ENCODE data around the gene TAF1D. TPM values are rescaled to one million over a fixed set of nuclear protein-coding genes. Genes with fewer than 3 reads are reported as not detected.

The TAF1D gene
- total RNA-seq, 1 experiment from 2014 or later, result 275 TPM

DNA sequence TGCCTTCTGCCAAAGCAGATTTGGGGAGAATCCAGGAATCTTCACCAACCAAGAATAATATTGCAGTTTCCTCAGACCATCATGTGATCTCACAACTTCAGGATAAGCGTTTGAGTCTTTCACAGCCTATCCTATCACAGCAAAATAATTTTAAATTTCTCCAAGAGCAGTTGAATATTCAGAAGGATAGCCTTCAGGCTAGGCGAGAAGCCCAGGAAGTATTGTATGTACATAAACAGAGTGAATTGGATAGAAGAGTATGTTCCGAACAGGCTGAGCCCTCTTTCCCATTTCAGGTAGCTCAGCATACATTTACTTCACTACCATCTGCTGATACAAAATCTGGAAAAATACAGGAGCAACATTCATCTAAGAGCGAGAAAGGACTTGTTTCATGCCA, 43.7 kb downstream of the TAF1D start:
- no TSS peak for BruUV-seq (replicated peaks)
- POLR2A ChIA-PET (ENCODE audit: low non-redundant PET), result no interaction called here
- H3K9me3 ChIP-seq (ENCODE audit: low read depth, low read length, poor library complexity, severe bottlenecking), result no peaks in the 10 kb centered on the region
- no peak for TF ChIP-seq EZH2 (IDR thresholded peaks at IDR 0.05; ENCODE audit: borderline replicate concordance, low read depth, low read length, poor library complexity, severe bottlenecking)
- TF ChIP-seq CTCF (conservative IDR thresholded peaks at IDR 0.05; ENCODE audit: low read depth, low read length), result no peak
- no peak for DNase-seq (ENCODE audit: low spot score)
- intact Hi-C loops (cut with micrococcal nuclease; ENCODE audit: unreplicated experiment), result loop anchor here (5.0 to 10.0 kb wide), 2 partner anchors 35 to 107 kb away; no protein-coding TSS in a partner anchor
- no peaks in the 10 kb centered on the region for H3K27me3 ChIP-seq (replicated peaks; ENCODE audit: insufficient read depth, low read depth, low read length, poor library complexity)
- CTCF ChIA-PET, result no interaction called here
- no peak overlapping the region for H3K27ac ChIP-seq (ENCODE audit: low read depth, low read length, poor library complexity, severe bottlenecking)
- H3K36me3 ChIP-seq (ENCODE audit: insufficient read depth, low read length, poor library complexity, severe bottlenecking), result peaks cover 78% of the 10 kb centered on the region
- no peak overlapping the region for H3K4me3 ChIP-seq (ENCODE audit: low read depth, low read length, poor library complexity, severe bottlenecking)
- H3K4me1 ChIP-seq (ENCODE audit: insufficient read depth, low read length, poor library complexity, severe bottlenecking), result no peaks in the 10 kb centered on the region

- no peak for DNase-seq (ENCODE audit: low spot score)
- BruUV-seq (replicated peaks), result no TSS peak
- H3K27ac ChIP-seq (ENCODE audit: low read depth, low read length, poor library complexity, severe bottlenecking), result no peak overlapping the region
- no peaks in the 10 kb centered on the region for H3K27me3 ChIP-seq (replicated peaks; ENCODE audit: insufficient read depth, low read depth, low read length, poor library complexity)
- H3K36me3 ChIP-seq (ENCODE audit: insufficient read depth, low read length, poor library complexity, severe bottlenecking), result peaks cover 80% of the 10 kb centered on the region
- H3K9me3 ChIP-seq (ENCODE audit: low read depth, low read length, poor library complexity, severe bottlenecking), result no peaks in the 10 kb centered on the region
- ChIA-PET POLR2A (ENCODE audit: low non-redundant PET) (no interaction called here), CTCF (no interaction called here)
- TF ChIP-seq EZH2 (IDR thresholded peaks at IDR 0.05; ENCODE audit: borderline replicate concordance, low read depth, low read length, poor library complexity, severe bottlenecking) (no peak), CTCF (conservative IDR thresholded peaks at IDR 0.05; ENCODE audit: low read depth, low read length) (no peak)
- H3K4me1 ChIP-seq (ENCODE audit: insufficient read depth, low read length, poor library complexity, severe bottlenecking), result no peaks in the 10 kb centered on the region
- intact Hi-C loops (cut with micrococcal nuclease; ENCODE audit: unreplicated experiment), result loop anchor here (10.0 kb wide), 1 partner anchor 110 kb away; no protein-coding TSS in a partner anchor
- H3K4me3 ChIP-seq (ENCODE audit: low read depth, low read length, poor library complexity, severe bottlenecking), result no peak overlapping the region
Measured at GRCh38 chr11:93694557-93694956, 46.7 kb downstream of the TAF1D start.

- CTCF ChIA-PET, result no interaction called here
- Histone ChIP-seq H3K27me3 (replicated peaks; ENCODE audit: insufficient read depth, low read depth, low read length, poor library complexity) (no peaks in the 10 kb centered on the region), H3K36me3 (ENCODE audit: insufficient read depth, low read length, poor library complexity, severe bottlenecking) (peaks cover 80% of the 10 kb centered on the region), H3K27ac (ENCODE audit: low read depth, low read length, poor library complexity, severe bottlenecking) (no peak overlapping the region), H3K4me3 (ENCODE audit: low read depth, low read length, poor library complexity, severe bottlenecking) (no peak overlapping the region), H3K4me1 (ENCODE audit: insufficient read depth, low read length, poor library complexity, severe bottlenecking) (no peaks in the 10 kb centered on the region), H3K9me3 (ENCODE audit: low read depth, low read length, poor library complexity, severe bottlenecking) (no peaks in the 10 kb centered on the region)
- no peak for DNase-seq (ENCODE audit: low spot score)
- POLR2A ChIA-PET (ENCODE audit: low non-redundant PET), result no interaction called here
- TF ChIP-seq CTCF (conservative IDR thresholded peaks at IDR 0.05; ENCODE audit: low read depth, low read length) (peak; percentile 44), EZH2 (IDR thresholded peaks at IDR 0.05; ENCODE audit: borderline replicate concordance, low read depth, low read length, poor library complexity, severe bottlenecking) (no peak)
- no TSS peak for BruUV-seq (replicated peaks)
- intact Hi-C loops (cut with micrococcal nuclease; ENCODE audit: unreplicated experiment), result loop anchor here (10.0 kb wide), 1 partner anchor 111 kb away; no protein-coding TSS in a partner anchor
Measured at GRCh38 chr11:93694109-93694508, 47.2 kb downstream of the TAF1D start.

Data from A673 (cell line).